ENCODE data around the gene NUP188.
A peak's percentile ranks its signal among the peaks of the same experiment; 100 is the strongest.

The NUP188 gene

DNA sequence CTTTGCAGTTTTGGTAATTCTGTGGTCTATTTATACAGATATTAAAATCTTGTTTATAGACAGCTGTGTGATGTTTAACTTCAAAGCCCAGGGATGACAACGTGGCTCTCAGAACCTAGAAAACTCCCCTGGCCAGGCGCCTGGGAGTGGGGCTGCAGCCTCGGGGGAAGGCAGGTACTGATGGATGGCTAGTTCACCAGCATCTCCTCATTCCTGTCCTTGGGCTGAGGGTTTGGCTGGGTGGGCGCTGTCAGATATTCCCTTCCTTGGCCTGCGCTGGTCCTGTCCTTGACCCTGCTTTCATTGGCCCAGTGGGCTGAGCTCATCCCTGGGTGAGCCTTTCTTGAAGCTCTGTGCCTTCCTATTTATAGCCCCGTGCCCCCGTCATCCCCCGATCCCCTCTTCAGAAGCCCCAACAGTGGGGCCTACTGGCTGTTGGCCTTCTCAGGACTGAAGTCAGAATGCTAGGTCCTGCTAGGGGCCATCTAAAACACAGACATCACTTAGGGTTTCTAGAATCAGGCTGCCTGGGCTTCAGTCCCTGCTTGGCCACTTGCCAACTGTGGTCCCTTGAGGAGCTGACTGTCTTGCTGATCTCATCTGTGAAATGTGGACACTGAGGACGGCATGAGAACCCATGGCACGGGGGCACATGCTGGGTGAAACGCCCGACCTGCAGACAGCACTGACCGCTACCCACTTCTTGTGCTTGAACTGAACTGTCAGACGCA lies 59.7 kb downstream of the NUP188 start:
- DNase-seq (ENCODE audit: low spot score): no peak

DNA sequence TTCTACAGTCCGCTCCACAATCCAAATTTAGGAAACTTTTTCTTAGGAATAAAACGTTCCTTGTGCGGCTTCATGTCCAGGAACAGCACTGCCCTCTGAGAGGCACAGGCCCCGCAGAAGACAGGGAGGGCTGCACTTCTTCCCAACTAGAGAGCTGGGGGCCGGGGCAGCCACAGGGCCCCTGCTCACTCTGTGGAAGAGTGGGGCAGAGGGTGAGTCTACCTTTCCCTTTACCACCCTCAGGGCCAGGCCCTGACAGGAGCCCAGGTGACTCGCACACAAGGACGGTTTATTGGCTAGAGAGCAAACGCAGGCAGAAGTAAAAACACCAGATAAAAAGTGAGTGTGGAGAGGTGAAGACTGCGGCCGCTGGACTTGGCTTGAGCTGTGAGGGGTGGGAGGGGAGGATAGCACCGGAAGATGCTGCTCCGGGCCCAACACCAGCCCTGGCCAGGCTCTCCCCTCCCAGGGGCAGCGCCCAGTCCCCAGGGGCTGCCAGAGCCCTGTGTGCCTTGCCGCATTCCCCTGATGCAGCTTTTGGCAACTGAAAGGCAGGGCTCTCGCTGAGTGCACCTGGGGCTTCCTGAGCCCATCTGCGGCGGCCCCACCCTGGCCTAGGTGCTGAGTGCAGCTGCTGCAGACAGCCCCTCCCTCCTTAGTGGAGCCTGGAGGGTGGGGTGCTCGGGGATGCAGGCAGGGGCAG lies 60.4 kb downstream of the NUP188 start:
- no peak for DNase-seq (ENCODE audit: low spot score)

- DNase-seq (ENCODE audit: low spot score): no peak
These were observed 61.0 kb downstream of the NUP188 start for GRCh38 chr9:129008469-129008965.

DNA sequence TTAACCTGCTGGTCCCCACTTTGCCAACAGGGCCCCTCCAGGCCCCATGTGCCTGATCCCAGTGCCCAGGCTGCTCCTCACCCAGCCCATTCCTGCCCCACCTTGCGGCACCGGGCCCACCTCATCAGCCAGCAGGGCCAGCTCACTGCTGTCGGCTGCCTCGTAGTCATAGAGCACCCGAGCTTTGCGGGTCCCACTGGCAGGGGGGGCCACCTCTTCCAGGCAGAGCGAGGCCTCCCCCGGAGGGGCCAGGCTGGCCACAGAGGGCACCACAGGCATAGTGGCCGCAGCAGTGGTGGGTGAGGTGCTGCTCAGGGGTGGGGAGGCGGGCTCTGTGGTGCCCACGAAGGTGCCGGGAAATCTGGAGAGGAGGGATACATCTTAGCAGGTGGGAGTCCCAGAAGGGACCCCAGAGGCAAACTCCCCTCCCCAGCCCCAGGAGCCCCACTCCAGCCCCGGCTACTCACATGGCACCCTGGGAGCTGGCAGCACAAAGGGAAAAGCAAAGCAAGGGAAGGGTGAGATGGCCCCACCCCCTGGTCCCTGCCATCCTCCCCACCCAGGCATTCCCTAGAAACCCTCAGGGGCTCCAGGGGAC lies 61.6 kb downstream of the NUP188 start:
- no peak for DNase-seq (ENCODE audit: low spot score)

DNA sequence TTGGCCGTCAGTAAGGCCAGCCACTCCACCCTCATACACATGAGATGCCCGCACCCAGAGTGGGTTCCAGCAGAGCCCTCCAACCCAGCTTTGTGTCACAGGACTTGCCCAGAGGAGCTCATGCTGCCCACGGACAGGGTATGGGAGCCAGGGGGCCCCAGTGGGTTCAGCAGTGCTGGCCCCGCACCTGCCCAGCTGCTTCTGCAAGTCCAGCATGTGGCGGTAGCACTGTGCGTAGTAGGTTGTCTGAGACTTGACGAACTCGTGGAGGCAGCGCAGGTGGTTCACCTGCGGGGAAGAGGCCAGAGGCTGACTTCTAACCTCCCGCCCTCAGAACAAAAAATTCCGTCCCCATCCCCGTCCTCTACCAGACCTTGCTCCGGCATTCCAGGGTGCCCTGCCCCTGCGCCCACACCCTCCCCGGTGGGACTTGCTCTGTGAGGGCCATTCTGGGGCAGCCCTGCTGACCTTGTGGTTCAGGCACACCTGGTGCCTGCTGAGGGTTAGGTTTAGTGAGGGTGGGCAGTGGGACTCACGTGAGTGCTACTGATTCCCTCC lies 62.2 kb downstream of the NUP188 start:
- no peak for DNase-seq (ENCODE audit: low spot score)

- DNase-seq (ENCODE audit: low spot score): no peak
These were observed 62.9 kb downstream of the NUP188 start for GRCh38 chr9:129010267-129010975.

DNA sequence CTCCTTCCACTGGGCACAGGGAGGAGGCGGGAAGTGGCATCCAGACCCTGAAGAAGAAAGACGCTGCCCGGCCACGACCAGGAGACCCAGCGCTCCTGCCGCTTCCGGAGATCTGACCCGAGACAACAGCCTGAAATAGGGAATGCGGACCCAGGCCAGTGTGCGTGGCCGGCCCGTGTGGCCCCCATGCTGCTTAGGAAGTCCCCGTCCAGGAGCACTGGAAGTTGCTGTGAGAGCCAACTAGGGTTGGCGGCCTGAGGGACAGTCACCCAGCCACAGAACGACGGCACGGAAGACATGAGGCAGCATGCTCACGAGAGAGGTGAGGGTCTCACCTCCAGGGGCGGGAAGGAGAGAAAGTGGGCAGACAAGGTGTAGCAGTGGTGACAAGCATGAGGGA lies 63.7 kb downstream of the NUP188 start:
- DNase-seq (ENCODE audit: low spot score): no peak

GRCh38 chr9:129011761-129012181 lies 64.3 kb downstream of the NUP188 start:
- no peak for DNase-seq (ENCODE audit: low spot score)

DNA sequence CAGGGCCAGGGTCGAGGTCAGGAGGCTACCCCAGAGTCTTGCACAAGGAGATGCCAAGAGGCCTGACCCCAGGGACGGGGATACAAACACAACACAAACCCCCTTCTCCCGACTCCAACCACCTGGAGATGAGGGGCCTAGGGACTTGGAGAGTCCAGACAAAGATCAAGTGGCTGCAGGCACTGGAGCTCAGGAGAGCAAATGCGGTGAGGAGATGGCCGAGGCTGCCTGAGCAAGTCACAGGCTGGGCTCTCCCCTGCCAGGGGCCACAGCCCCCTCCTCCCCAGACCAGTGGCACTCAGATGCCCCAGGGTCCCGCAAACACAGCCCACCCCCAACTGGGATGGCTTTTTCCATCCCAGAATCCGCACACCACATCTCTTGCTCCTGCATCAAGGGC lies 64.8 kb downstream of the NUP188 start:
- DNase-seq (ENCODE audit: low spot score): no peak

DNA sequence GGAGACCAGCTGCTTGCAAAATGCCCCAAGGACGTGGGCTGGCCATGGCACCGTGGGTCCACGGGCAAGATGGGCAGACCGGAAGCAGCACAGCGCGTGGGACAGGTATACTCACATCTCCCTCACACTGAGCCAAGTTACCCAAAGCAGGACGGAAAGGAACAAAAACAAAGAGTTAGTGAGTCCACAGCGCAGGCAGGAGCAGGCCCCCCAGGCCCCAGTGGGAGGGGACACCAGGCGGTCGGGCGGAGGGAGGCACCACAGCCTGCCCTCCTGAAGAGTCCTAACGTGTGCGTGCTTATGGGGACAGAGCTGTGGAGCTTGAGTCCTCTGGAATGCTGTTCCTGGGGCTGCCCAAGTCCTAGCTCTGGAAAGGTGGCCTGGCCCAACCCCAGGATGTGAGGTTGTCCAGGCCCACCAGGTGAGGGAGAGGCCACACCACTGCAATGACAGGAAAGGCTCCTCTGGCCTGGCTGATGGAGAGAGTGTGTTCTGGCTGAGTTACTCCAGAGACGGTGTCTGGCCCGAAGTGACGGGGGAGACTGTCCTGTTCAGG lies 65.5 kb downstream of the NUP188 start:
- no peak for DNase-seq (ENCODE audit: low spot score)

- DNase-seq (ENCODE audit: low spot score): no peak
These were observed 66.2 kb downstream of the NUP188 start for GRCh38 chr9:129013674-129014073.

DNA sequence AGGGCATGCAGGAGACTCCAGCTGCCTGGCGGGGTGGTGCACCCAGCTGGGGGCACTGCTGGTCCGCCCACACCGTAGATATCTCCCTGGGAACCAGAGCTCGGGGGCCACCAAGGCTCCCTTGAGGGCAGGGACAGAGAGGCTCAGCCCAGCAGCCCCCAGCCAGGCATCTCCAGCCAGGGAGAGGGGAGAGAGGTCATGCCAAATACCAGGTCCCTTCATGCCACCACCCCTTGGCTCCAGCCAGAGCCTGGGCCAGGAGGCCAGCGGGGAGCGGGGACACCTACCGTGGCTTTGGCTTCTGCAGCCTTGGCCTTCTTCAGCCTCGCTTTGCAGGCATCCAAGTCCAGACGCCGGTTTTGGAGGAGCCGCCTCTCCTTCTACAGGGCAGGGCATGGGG lies 66.6 kb downstream of the NUP188 start:
- no peak for DNase-seq (ENCODE audit: low spot score)

DNA sequence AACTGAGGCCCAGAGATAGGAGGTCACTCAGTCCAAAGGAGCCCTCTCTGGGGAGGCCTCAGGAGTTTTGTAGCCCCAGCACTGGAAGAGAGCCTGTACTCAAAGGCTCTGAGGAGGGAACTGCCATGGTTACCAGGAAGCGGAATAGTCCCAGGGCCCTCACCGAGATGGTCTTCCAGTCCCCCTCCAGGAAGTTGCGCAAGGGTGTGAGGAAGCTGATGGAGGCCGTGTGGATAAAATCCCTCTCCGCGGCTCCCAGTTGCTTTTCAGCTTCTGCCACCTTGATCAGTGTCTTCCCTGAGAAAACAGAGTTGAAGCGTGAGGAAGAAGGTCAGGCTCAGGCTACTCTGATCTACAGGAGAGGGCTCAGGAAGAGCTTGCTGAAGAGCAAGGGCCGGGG lies 67.1 kb downstream of the NUP188 start:
- no peak for DNase-seq (ENCODE audit: low spot score)

GRCh38 chr9:129021091-129021490 lies 73.6 kb downstream of the NUP188 start:
- no peak for DNase-seq (ENCODE audit: low spot score)

- no peak for DNase-seq (ENCODE audit: low spot score)
These were observed 74.5 kb downstream of the NUP188 start for GRCh38 chr9:129022037-129022436.

DNA sequence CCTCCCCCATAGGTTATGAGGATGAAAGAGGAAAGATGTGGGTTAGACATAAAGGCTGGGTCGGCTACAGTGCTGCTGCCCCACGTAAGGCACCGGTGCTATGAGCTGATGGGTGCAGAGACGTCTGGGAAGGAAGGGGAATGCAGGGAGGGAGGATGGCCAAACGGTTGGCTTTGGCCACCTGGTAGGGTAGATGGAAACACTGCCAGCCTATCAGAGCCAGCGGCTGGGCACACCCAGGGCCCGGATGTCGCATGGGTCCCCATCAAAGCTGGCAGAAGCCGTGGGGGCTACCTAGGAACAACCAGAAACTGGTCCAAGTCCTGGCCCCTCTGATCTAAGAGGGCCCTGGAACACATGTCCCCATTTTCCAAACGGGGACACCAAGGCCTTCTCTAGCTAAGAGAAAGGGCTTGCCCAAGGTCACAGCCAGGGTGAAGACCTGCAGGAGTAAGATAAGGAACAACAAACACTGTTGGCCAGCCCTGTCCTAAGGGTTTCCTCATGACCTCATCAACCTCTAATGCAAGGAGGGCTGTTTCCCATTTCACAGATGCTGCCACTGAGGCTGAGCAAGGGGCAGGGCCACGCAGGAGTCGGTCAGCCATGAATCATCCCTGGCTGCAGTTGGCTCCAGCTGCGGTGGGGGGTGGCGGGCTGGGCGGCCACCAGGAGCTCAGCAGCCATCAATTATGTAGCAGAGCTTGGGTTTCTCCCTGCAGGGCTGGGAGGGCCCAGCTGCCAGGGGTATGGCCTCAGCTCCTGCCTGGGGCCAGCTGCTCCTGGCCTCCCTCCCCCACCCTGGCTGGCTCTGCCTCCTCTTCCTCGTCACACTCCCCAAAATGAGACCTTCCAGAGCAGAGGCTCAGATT lies 75.8 kb downstream of the NUP188 start:
- peak; percentile 75 for DNase-seq (ENCODE audit: low spot score)

GRCh38 chr9:129023908-129024233 lies 76.4 kb downstream of the NUP188 start:
- no peak for DNase-seq (ENCODE audit: low spot score)

DNA sequence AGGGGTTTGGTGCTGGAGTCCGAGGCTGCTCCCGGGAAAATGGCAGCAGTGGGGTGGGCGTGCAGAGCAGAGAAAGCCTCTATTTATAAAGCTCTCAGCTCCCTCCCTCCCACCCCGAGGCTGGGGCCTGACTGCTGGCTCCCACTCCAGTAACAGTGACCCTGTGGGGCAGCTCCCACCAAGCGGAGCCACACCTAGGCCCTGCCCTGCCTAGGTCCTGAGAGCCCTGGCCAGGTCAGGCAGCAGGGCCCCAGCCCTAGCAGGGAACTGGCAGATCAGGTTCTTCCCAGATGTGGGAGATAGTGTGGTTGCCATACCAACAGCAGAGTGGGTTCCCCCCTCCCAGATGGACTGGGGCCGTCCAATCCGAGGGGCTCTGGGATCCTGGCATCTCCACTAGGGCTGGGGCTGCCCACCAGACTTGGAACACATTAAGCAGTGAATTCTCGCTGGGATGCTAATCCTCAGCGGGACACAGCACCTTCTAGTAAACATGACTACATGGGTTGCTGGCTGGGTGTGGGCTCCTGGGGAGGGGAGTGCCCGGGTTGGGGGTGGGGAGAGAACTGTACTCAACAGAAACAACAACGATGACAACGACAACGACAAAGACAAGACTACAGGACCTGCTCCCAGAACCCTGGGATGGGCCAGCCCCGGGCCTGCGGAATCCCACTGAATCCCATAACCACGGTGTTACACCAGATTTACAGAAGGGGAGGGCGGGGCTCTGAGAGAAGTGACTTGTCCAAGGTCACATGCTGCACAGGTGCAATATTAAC lies 79.1 kb downstream of the NUP188 start:
- DNase-seq (ENCODE audit: low spot score): peak; percentile 37

GRCh38 chr9:129027224-129027684 lies 79.8 kb downstream of the NUP188 start:
- peak; percentile 35 for DNase-seq (ENCODE audit: low spot score)

GRCh38 chr9:129027685-129028191 lies 80.2 kb downstream of the NUP188 start:
- peak; percentile 69 for DNase-seq (ENCODE audit: low spot score)

Measured in kidney tubule cell (primary cell).